Measurements from ENCODE around the gene NKX2-8.
"Not testable (repeated sequence)": the region's sequence is repeated elsewhere in the genome, so short reads cannot be mapped to it uniquely, and the experiment has no call there.

NKX2-8 gene

DNA sequence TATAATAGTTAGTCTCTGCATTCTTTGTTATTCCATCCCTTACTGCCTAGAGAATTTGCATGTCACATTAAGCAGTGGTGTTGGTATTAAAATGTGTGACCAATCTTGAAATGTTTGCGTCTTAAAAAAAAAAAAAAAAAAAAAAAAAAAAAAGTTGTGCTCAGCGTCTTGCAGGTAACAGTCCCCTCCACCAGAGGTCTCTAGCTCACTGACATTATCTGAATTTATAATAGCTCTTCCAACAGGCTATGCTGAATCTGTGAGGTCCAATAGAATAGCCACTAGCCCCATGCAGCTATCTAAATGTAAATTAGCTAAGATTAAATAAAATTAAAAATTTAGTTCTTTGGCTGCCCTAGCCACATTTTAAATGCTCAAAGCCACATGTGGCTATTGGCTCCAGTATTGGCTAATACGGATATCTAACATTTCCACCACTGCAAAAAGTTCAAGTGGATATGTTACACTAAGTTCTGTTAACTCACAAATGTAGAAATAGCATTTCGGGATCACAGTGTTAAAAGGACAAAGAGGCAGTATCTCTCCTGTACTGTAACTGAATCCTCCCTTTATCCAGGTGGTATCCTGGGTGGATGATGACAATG is 28.7 kb downstream of the NKX2-8 start:
- Histone ChIP-seq H4K91ac (ENCODE audit: low read length) (no peak overlapping the region), H2BK120ac (ENCODE audit: low read depth, low read length) (no peak overlapping the region), H4K8ac (ENCODE audit: low read length) (no peak overlapping the region), H2AFZ (ENCODE audit: low read depth, low read length) (no peak overlapping the region), H3K9me3 (ENCODE audit: control insufficient read depth, low read length) (no peaks in the 10 kb centered on the region), H2BK15ac (ENCODE audit: low read depth, poor library complexity, severe bottlenecking) (no peak overlapping the region), H3K4ac (ENCODE audit: low read depth in 1 of 2, low read length in 2 of 2) (no peak overlapping the region), H3K36me3 (ENCODE audit: control insufficient read depth in 1 of 2, insufficient read depth in 2 of 2, low read depth in 1 of 2, low read length in 2 of 2) (no peaks in the 10 kb centered on the region), H2BK5ac (ENCODE audit: low read depth, low read length, poor library complexity, severe bottlenecking) (no peak overlapping the region), H2AK5ac (ENCODE audit: low read length, severe bottlenecking) (no peak overlapping the region), H3K27ac (ENCODE audit: low read length, poor library complexity, severe bottlenecking) (no peak overlapping the region), H3K79me1 (replicated peaks; ENCODE audit: low read length, poor library complexity, severe bottlenecking) (no peaks in the 10 kb centered on the region), H3K18ac (ENCODE audit: low read depth in 1 of 2, low read length in 2 of 2) (no peak overlapping the region), H3K9ac (ENCODE audit: low read length) (no peak overlapping the region), H3K14ac (ENCODE audit: low read length in 2 of 2) (no peak overlapping the region), H3K23ac (ENCODE audit: low read length in 2 of 2) (no peak overlapping the region), H3K4me3 (ENCODE audit: insufficient read depth in 1 of 2, low read depth in 1 of 2, low read length in 2 of 2) (no peak overlapping the region), H3K4me1 (ENCODE audit: control insufficient read depth, insufficient read depth, low read depth, low read length) (no peaks in the 10 kb centered on the region), H2BK12ac (ENCODE audit: low read length in 2 of 2) (no peak overlapping the region), H3K4me2 (ENCODE audit: low read length, poor library complexity, severe bottlenecking) (no peak overlapping the region), H3K27me3 (ENCODE audit: control insufficient read depth in 1 of 2, insufficient read depth in 1 of 2, low read length in 2 of 2) (peaks cover 0 to 6% of the 10 kb centered on the region in 2 experiments)
- peak; percentile 49 for DNase-seq
- WGBS = 50% methylated on average over 2 of the region's 4 CpGs

DNA sequence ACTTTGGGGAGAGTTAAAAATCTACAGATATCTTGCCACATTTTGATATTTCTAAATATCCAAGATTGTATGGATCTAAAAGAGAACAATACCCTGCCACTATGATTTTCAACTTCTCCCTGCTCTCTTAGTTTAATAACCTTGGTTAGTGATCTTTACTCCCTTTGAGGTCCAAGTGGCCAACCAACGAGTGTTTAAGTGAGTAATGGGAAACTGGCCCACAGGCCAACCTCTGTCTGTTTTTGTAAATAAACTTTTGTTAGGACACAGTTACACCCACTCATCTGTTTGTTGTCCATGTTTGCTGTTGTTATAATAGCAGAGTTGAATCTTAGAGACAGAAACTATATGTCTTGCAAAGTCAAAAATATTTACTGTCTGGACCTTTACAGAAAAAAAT is 31.5 kb downstream of the NKX2-8 start:
- no peak overlapping the region for H3K23ac ChIP-seq (ENCODE audit: low read length in 2 of 2)
- 38% methylated on average over 1 of the region's 1 CpG for WGBS
- H3K4me3 ChIP-seq (ENCODE audit: insufficient read depth in 1 of 2, low read depth in 1 of 2, low read length in 2 of 2) = no peak overlapping the region
- no peak overlapping the region for H2BK15ac ChIP-seq (ENCODE audit: low read depth, poor library complexity, severe bottlenecking)
- no peak overlapping the region for H2BK120ac ChIP-seq (ENCODE audit: low read depth, low read length)
- H3K9ac ChIP-seq (ENCODE audit: low read length) = no peak overlapping the region
- H3K14ac ChIP-seq (ENCODE audit: low read length in 2 of 2) = no peak overlapping the region
- no peaks in the 10 kb centered on the region for H3K9me3 ChIP-seq (ENCODE audit: control insufficient read depth, low read length)
- H3K18ac ChIP-seq (ENCODE audit: low read depth in 1 of 2, low read length in 2 of 2) = no peak overlapping the region
- H3K27me3 ChIP-seq (ENCODE audit: control insufficient read depth in 1 of 2, insufficient read depth in 1 of 2, low read length in 2 of 2) = peaks cover 0 to 6% of the 10 kb centered on the region in 2 experiments
- H3K36me3 ChIP-seq (ENCODE audit: control insufficient read depth in 1 of 2, insufficient read depth in 2 of 2, low read depth in 1 of 2, low read length in 2 of 2) = no peaks in the 10 kb centered on the region
- no peak overlapping the region for H2BK12ac ChIP-seq (ENCODE audit: low read length in 2 of 2)
- no peak overlapping the region for H4K91ac ChIP-seq (ENCODE audit: low read length)
- H3K4me2 ChIP-seq (ENCODE audit: low read length, poor library complexity, severe bottlenecking) = no peak overlapping the region
- no peak overlapping the region for H3K4ac ChIP-seq (ENCODE audit: low read depth in 1 of 2, low read length in 2 of 2)
- no peaks in the 10 kb centered on the region for H3K4me1 ChIP-seq (ENCODE audit: control insufficient read depth, insufficient read depth, low read depth, low read length)
- H3K79me1 ChIP-seq (replicated peaks; ENCODE audit: low read length, poor library complexity, severe bottlenecking) = no peaks in the 10 kb centered on the region
- no peak overlapping the region for H2AK5ac ChIP-seq (ENCODE audit: low read length, severe bottlenecking)
- H2BK5ac ChIP-seq (ENCODE audit: low read depth, low read length, poor library complexity, severe bottlenecking) = no peak overlapping the region
- H2AFZ ChIP-seq (ENCODE audit: low read depth, low read length) = no peak overlapping the region
- no peak for DNase-seq
- no peak overlapping the region for H3K27ac ChIP-seq (ENCODE audit: low read length, poor library complexity, severe bottlenecking)
- no peak overlapping the region for H4K8ac ChIP-seq (ENCODE audit: low read length)

DNA sequence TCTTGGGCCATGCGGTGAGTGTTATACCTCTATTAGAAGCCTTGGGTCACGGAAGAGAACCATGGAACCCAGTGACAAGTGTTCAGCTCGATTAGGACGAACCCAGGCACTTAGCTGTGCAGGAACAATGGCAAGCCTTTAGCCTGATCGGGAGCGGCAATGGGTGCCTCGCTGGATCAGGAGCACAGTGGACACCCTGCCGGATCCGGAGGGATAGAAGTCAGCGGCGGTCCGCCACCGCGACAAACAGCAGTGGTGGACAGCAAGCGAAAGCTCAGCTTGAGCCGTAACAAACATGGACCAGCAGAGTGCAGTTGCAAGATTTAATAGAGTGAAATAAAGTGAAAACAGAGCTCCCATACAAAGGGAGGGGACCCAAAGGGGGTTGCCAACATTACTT is 38.1 kb downstream of the NKX2-8 start:
- H2BK120ac ChIP-seq (ENCODE audit: low read depth, low read length); H3K36me3 ChIP-seq (ENCODE audit: control insufficient read depth in 1 of 2, insufficient read depth in 2 of 2, low read depth in 1 of 2, low read length in 2 of 2); H3K18ac ChIP-seq (ENCODE audit: low read depth in 1 of 2, low read length in 2 of 2); H3K14ac ChIP-seq (ENCODE audit: low read length in 2 of 2); H3K23ac ChIP-seq (ENCODE audit: low read length in 2 of 2); H4K91ac ChIP-seq (ENCODE audit: low read length); H2BK12ac ChIP-seq (ENCODE audit: low read length in 2 of 2); H4K8ac ChIP-seq (ENCODE audit: low read length); H3K4me3 ChIP-seq (ENCODE audit: insufficient read depth in 1 of 2, low read depth in 1 of 2, low read length in 2 of 2); H3K4ac ChIP-seq (ENCODE audit: low read depth in 1 of 2, low read length in 2 of 2); H3K9me3 ChIP-seq (ENCODE audit: control insufficient read depth, low read length); H3K27ac ChIP-seq (ENCODE audit: low read length, poor library complexity, severe bottlenecking); H2AFZ ChIP-seq (ENCODE audit: low read depth, low read length); H3K79me1 ChIP-seq (replicated peaks; ENCODE audit: low read length, poor library complexity, severe bottlenecking); H3K4me1 ChIP-seq (ENCODE audit: control insufficient read depth, insufficient read depth, low read depth, low read length); DNase-seq; H3K9ac ChIP-seq (ENCODE audit: low read length); H3K4me2 ChIP-seq (ENCODE audit: low read length, poor library complexity, severe bottlenecking); H2AK5ac ChIP-seq (ENCODE audit: low read length, severe bottlenecking); H2BK15ac ChIP-seq (ENCODE audit: low read depth, poor library complexity, severe bottlenecking); H2BK5ac ChIP-seq (ENCODE audit: low read depth, low read length, poor library complexity, severe bottlenecking): not testable (repeated sequence)
- 95% methylated on average over 16 of the region's 16 CpGs for WGBS
- H3K27me3 ChIP-seq (ENCODE audit: control insufficient read depth in 1 of 2, insufficient read depth in 1 of 2, low read length in 2 of 2) = peaks cover 8 to 21% of the 10 kb centered on the region in 2 experiments

DNA sequence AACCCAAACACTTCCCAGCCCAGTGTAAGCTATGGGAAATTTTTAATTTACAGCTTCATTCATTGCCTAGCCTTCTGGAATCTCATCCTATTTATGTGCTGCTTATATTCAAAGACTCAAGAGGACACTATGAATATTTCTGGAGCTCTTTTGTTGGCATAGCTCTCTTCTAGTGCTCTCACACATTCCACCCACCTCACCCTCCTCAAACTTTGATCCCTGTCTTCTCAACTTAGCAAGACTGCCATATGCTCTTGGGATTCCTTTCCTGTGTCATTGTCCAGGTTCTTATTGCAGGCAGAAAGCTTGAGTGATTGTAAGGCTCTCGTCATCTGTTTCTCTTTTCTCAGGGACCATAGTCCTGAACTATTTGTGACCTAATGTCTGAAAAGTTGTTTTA is 44.4 kb downstream of the NKX2-8 start:
- Histone ChIP-seq H4K91ac (ENCODE audit: low read length) (no peak overlapping the region), H3K4me3 (ENCODE audit: insufficient read depth in 1 of 2, low read depth in 1 of 2, low read length in 2 of 2) (no peak overlapping the region), H3K18ac (ENCODE audit: low read depth in 1 of 2, low read length in 2 of 2) (no peak overlapping the region), H3K27me3 (ENCODE audit: control insufficient read depth in 1 of 2, insufficient read depth in 1 of 2, low read length in 2 of 2) (peaks cover 22 to 36% of the 10 kb centered on the region in 2 experiments), H2AFZ (ENCODE audit: low read depth, low read length) (no peak overlapping the region), H3K79me1 (replicated peaks; ENCODE audit: low read length, poor library complexity, severe bottlenecking) (no peaks in the 10 kb centered on the region), H2AK5ac (ENCODE audit: low read length, severe bottlenecking) (no peak overlapping the region), H3K23ac (ENCODE audit: low read length in 2 of 2) (no peak overlapping the region), H3K14ac (ENCODE audit: low read length in 2 of 2) (no peak overlapping the region), H3K36me3 (ENCODE audit: control insufficient read depth in 1 of 2, insufficient read depth in 2 of 2, low read depth in 1 of 2, low read length in 2 of 2) (no peaks in the 10 kb centered on the region), H3K9me3 (ENCODE audit: control insufficient read depth, low read length) (no peaks in the 10 kb centered on the region), H2BK15ac (ENCODE audit: low read depth, poor library complexity, severe bottlenecking) (no peak overlapping the region), H3K4me1 (ENCODE audit: control insufficient read depth, insufficient read depth, low read depth, low read length) (no peaks in the 10 kb centered on the region), H2BK5ac (ENCODE audit: low read depth, low read length, poor library complexity, severe bottlenecking) (no peak overlapping the region), H3K4me2 (ENCODE audit: low read length, poor library complexity, severe bottlenecking) (no peak overlapping the region), H3K27ac (ENCODE audit: low read length, poor library complexity, severe bottlenecking) (no peak overlapping the region), H2BK12ac (ENCODE audit: low read length in 2 of 2) (no peak overlapping the region), H3K4ac (ENCODE audit: low read depth in 1 of 2, low read length in 2 of 2) (no peak overlapping the region), H3K9ac (ENCODE audit: low read length) (no peak overlapping the region), H4K8ac (ENCODE audit: low read length) (no peak overlapping the region), H2BK120ac (ENCODE audit: low read depth, low read length) (no peak overlapping the region)
- 67% methylated on average over 1 of the region's 1 CpG for WGBS
- no peak for DNase-seq

Data from mesenchymal stem cell (in vitro differentiated cells and primary cell).